Stimulated activated CD4-positive, alpha-beta T cell treated with anti-CD3 and anti-CD28 coated beads, TNF-alpha, amount 100 ng/mL, for 4 hours (primary cell): Measurements from ENCODE around the gene TMEM125.

Experiments used
- DNase-seq, 3 experiments: peaks; one replicate each; pipeline ENCODE4 v3.0.0-alpha.2; 2020; ENCODE audit warnings: low read depth in 3 of 3

Gene TMEM125

GRCh38 chr1:43293896-43294760 lies 24.3 kb downstream of the TMEM125 start:
- no peak for DNase-seq

- DNase-seq, result no peak
These were observed 25.0 kb downstream of the TMEM125 start for GRCh38 chr1:43294761-43295160.

GRCh38 chr1:43296207-43296606 lies 26.4 kb downstream of the TMEM125 start:
- DNase-seq, result no peak

GRCh38 chr1:43298055-43298454 lies 28.3 kb downstream of the TMEM125 start:
- DNase-seq, result no peak

- DNase-seq, result no peak
These were observed 29.3 kb downstream of the TMEM125 start for GRCh38 chr1:43299101-43299500.

- DNase-seq, result no peak
These were observed 30.8 kb downstream of the TMEM125 start, which contains the start of gene TIE1 for GRCh38 chr1:43300378-43301094. Gene TIE1 (plus strand): TSS chr1:43300982. CDS start chr1:43301072, 90 bp downstream.

- DNase-seq, result no peak
These were observed 32.4 kb downstream of the TMEM125 start for GRCh38 chr1:43302201-43302600.

- no peak for DNase-seq
These were observed 33.1 kb downstream of the TMEM125 start for GRCh38 chr1:43302721-43303470.

GRCh38 chr1:43303471-43304313 lies 33.9 kb downstream of the TMEM125 start:
- DNase-seq, result no peak

GRCh38 chr1:43304314-43304681 lies 34.5 kb downstream of the TMEM125 start:
- no peak for DNase-seq

GRCh38 chr1:43304771-43305300 lies 35.1 kb downstream of the TMEM125 start:
- no peak for DNase-seq

GRCh38 chr1:43305461-43305860 lies 35.7 kb downstream of the TMEM125 start:
- DNase-seq, result no peak

GRCh38 chr1:43305926-43306687 lies 36.3 kb downstream of the TMEM125 start:
- DNase-seq, result no peak

GRCh38 chr1:43306688-43307457 lies 37.1 kb downstream of the TMEM125 start:
- no peak for DNase-seq

- DNase-seq, result no peak
These were observed 37.8 kb downstream of the TMEM125 start for GRCh38 chr1:43307458-43308158.

- DNase-seq, result no peak
These were observed 39.0 kb downstream of the TMEM125 start for GRCh38 chr1:43308635-43309404.

GRCh38 chr1:43309405-43310025 lies 39.7 kb downstream of the TMEM125 start:
- no peak for DNase-seq

- DNase-seq, result no peak
These were observed 41.7 kb downstream of the TMEM125 start for GRCh38 chr1:43311521-43311920.
